CD4-positive, alpha-beta T cell (primary cell): Measurements from ENCODE around the gene NSUN3. TPM values are rescaled to one million over a fixed set of nuclear protein-coding genes. Genes with fewer than 3 reads are reported as not detected.

Experiments
- ATAC-seq: fragments of 200-7000 bp; cut with Tn5 transposase; one replicate; pipeline ENCODE4 v1.10.0; 2022; ENCODE audit warnings: mild to moderate bottlenecking; ENCODE audit not compliant: poor library complexity
- CTCF ChIA-PET: fragments of 350-600 bp; sonication (Branson Sonifier 250); formaldehyde crosslinking; loops from one replicate; lab custom pipeline; 2021; ENCODE audit warnings: antibody characterized with exemption, inconsistent platforms; lab: Charles Lee
- POLR2A ChIA-PET: fragments of 350-600 bp; sonication (Branson Sonifier 250); formaldehyde crosslinking; loops from one replicate; lab custom pipeline; 2021; ENCODE audit warnings: antibody characterized with exemption, inconsistent platforms; lab: Charles Lee
- DNase-seq, 14 experiments: peaks; one replicate each; pipeline ENCODE4 v3.0.0-alpha.2; 2013 to 2020; ENCODE audit warnings: mixed read lengths in 2 of 14
- H3K27ac ChIP-seq, 2 donors: one replicate each; pipeline versions ENCODE4 v1.5.1 to v1.7.0; 2013; ENCODE audit warnings: low read length in 2 of 2, low read depth in 1 of 2, mild to moderate bottlenecking in 1 of 2
- H3K27me3 ChIP-seq, 2 experiments: 1 replicate in 1 of 2; 2 replicates in 1 of 2; pipeline versions ENCODE4 v1.6.1 to v1.7.0; 2013; ENCODE audit warnings: low read length in 2 of 2, control low read depth in 1 of 2, mild to moderate bottlenecking in 1 of 2, moderate library complexity in 1 of 2; ENCODE audit not compliant: insufficient read depth in 2 of 2, control insufficient read depth in 1 of 2
- H3K36me3 ChIP-seq: one replicate; pipeline ENCODE4 v1.6.1; 2013; ENCODE audit warnings: low read length, control low read depth; ENCODE audit not compliant: insufficient read depth
- H3K4me1 ChIP-seq: one replicate; pipeline ENCODE4 v1.6.1; 2013; ENCODE audit warnings: low read length, control low read depth; ENCODE audit not compliant: insufficient read depth
- H3K4me3 ChIP-seq: one replicate; pipeline ENCODE4 v1.5.1; 2013; ENCODE audit warnings: mild to moderate bottlenecking, low read length, moderate library complexity
- H3K9me3 ChIP-seq, 2 experiments: 1 replicate in 1 of 2; 2 replicates in 1 of 2; pipeline versions ENCODE4 v1.6.1 to v1.7.0; 2013; ENCODE audit warnings: low read length in 2 of 2, mild to moderate bottlenecking in 2 of 2, control low read depth in 1 of 2, moderate library complexity in 1 of 2; ENCODE audit not compliant: control insufficient read depth in 1 of 2, insufficient read depth in 1 of 2
- H3K27ac Mint-ChIP-seq: one replicate; pipeline ENCODE4 v1.8.0; 2020; ENCODE audit warnings: mixed read lengths
- H3K27me3 Mint-ChIP-seq: one replicate; pipeline ENCODE4 v1.8.0; 2021; ENCODE audit warnings: mixed read lengths
- H3K36me3 Mint-ChIP-seq: one replicate; pipeline ENCODE4 v1.8.0; 2021; ENCODE audit warnings: low read depth, mixed read lengths
- H3K4me1 Mint-ChIP-seq: one replicate; pipeline ENCODE4 v1.8.0; 2021; ENCODE audit warnings: low read depth, mixed read lengths
- H3K4me3 Mint-ChIP-seq: one replicate; pipeline ENCODE4 v1.8.0; 2020; ENCODE audit warnings: mild to moderate bottlenecking, mixed read lengths
- H3K9me3 Mint-ChIP-seq: one replicate; pipeline ENCODE4 v1.8.0; 2020; ENCODE audit warnings: mixed read lengths
- intact Hi-C, 2 experiments: fragments of 100-400 bp; cut with DNase I in 1 of 2; cut with micrococcal nuclease in 1 of 2; formaldehyde crosslinking; loops; one replicate each; pipeline versions ENCODE4 v1.15.1 to v1.9.0; 2023 to 2025; cut with DNase I, micrococcal nuclease
- total RNA-seq, 174 experiments: library from RNA in 2 of 174; stranded (reverse) in 2 of 174; gene quantifications; one replicate each; pipeline ENCODE4 v1.2.3 and lab custom pipeline; 2021 to 2026
- TF ChIP-seq, protein P1 (sequence below): fragments of 200-600 bp; IDR thresholded peaks from one replicate; pipeline ENCODE4 v1.8.0; 2022; ENCODE audit warnings: antibody characterized with exemption, mild to moderate bottlenecking

Gene NSUN3
- total RNA-seq, 2 experiments from 2014 or later = 12.4 to 13.4 TPM

DNA sequence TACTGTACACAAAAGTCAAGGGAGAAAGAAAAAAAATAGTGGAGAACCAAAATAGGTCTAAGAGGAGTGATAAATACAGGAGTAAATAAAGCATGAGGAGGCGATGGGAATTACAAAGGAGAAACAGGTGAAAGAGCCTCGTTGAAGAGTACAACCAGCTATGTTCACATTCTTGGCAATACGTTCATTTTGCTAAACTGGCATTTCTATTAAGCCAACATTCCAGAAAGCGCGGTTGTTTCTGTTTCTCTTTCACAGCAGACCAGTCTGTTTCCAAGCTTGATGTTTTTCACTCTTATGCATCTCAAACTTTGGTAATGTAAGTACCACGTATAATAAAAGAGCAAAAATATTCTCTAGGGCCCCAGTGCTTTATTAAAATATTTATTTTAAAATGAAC, 74.5 kb downstream of the NSUN3 start:
- Mint-ChIP-seq H3K4me3 (no peak overlapping the region), H3K27ac (no peak overlapping the region), H3K9me3 (peaks cover 2% of the 10 kb centered on the region), H3K4me1 (no peaks in the 10 kb centered on the region), H3K36me3 (no peaks in the 10 kb centered on the region), H3K27me3 (no peaks in the 10 kb centered on the region)
- ATAC-seq = no peak
- ChIA-PET POLR2A (no interaction called here), CTCF (no interaction called here)
- TF ChIP-seq, protein P1, sequence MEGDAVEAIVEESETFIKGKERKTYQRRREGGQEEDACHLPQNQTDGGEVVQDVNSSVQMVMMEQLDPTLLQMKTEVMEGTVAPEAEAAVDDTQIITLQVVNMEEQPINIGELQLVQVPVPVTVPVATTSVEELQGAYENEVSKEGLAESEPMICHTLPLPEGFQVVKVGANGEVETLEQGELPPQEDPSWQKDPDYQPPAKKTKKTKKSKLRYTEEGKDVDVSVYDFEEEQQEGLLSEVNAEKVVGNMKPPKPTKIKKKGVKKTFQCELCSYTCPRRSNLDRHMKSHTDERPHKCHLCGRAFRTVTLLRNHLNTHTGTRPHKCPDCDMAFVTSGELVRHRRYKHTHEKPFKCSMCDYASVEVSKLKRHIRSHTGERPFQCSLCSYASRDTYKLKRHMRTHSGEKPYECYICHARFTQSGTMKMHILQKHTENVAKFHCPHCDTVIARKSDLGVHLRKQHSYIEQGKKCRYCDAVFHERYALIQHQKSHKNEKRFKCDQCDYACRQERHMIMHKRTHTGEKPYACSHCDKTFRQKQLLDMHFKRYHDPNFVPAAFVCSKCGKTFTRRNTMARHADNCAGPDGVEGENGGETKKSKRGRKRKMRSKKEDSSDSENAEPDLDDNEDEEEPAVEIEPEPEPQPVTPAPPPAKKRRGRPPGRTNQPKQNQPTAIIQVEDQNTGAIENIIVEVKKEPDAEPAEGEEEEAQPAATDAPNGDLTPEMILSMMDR = no peak
- no peaks in the 10 kb centered on the region for H3K4me1 ChIP-seq
- H3K27ac ChIP-seq = no peak overlapping the region
- no peak overlapping the region for H3K4me3 ChIP-seq
- H3K27me3 ChIP-seq = no peaks in the 10 kb centered on the region
- DNase-seq = no peak
- H3K36me3 ChIP-seq = no peaks in the 10 kb centered on the region
- peaks cover 0 to 4% of the 10 kb centered on the region in 2 experiments for H3K9me3 ChIP-seq
- intact Hi-C loops = no loop called here

- no peak overlapping the region for H3K27ac Mint-ChIP-seq
- no peaks in the 10 kb centered on the region for H3K4me1 Mint-ChIP-seq
- H3K9me3 Mint-ChIP-seq = no peaks in the 10 kb centered on the region
- no peaks in the 10 kb centered on the region for H3K27me3 ChIP-seq
- TF ChIP-seq, protein P1 = no peak
- H3K36me3 ChIP-seq = no peaks in the 10 kb centered on the region
- CTCF ChIA-PET = no interaction called here
- H3K4me3 ChIP-seq = no peak overlapping the region
- H3K27me3 Mint-ChIP-seq = peaks cover 20% of the 10 kb centered on the region
- POLR2A ChIA-PET = no interaction called here
- no peaks in the 10 kb centered on the region for H3K4me1 ChIP-seq
- DNase-seq (no peak), ATAC-seq (no peak)
- H3K27ac ChIP-seq = no peak overlapping the region
- no peaks in the 10 kb centered on the region for H3K9me3 ChIP-seq
- no peak overlapping the region for H3K4me3 Mint-ChIP-seq
- H3K36me3 Mint-ChIP-seq = no peaks in the 10 kb centered on the region
- intact Hi-C loops = no loop called here
Observed at GRCh38 chr3:94146455-94146854, 83.6 kb downstream of the NSUN3 start.

- Mint-ChIP-seq H3K4me1 (no peaks in the 10 kb centered on the region), H3K27me3 (peaks cover 25% of the 10 kb centered on the region), H3K36me3 (no peaks in the 10 kb centered on the region), H3K9me3 (no peaks in the 10 kb centered on the region), H3K27ac (no peak overlapping the region), H3K4me3 (no peak overlapping the region)
- no peak for DNase-seq
- H3K4me3 ChIP-seq = no peak overlapping the region
- H3K36me3 ChIP-seq = no peaks in the 10 kb centered on the region
- ChIA-PET POLR2A (no interaction called here), CTCF (no interaction called here)
- ATAC-seq = no peak
- intact Hi-C loops = no loop called here
- TF ChIP-seq, protein P1 = no peak
- no peaks in the 10 kb centered on the region for H3K9me3 ChIP-seq
- H3K27me3 ChIP-seq = no peaks in the 10 kb centered on the region
- no peak overlapping the region for H3K27ac ChIP-seq
- no peaks in the 10 kb centered on the region for H3K4me1 ChIP-seq
Observed at GRCh38 chr3:94147012-94147411, 84.2 kb downstream of the NSUN3 start.
